Renal cortical epithelial cell (primary cell): ENCODE measurements around the gene SIGLEC15. TPM values are rescaled to one million over a fixed set of nuclear protein-coding genes. Genes with fewer than 3 reads are reported as not detected.
"Not testable (repeated sequence)": the region's sequence is repeated elsewhere in the genome, so short reads cannot be mapped to it uniquely, and the experiment has no call there.

Source experiments
- DNase-seq: peaks from one replicate; pipeline ENCODE4 v3.0.0-alpha.2; 2011; ENCODE audit warnings: low read depth
- total RNA-seq: library from RNA; depleted of rRNA; stranded (reverse); fragments of >200 nt; gene quantifications from 2 replicates; pipeline ENCODE4 v1.2.3, GENCODE V29; 2014

The SIGLEC15 gene
- total RNA-seq, 1 donor from 2014 or later, result 1.1 TPM

GRCh38 chr18:45844938-45845337 lies 19.5 kb downstream of the SIGLEC15 start:
- no peak for DNase-seq

- DNase-seq, result no peak
These were observed 19.9 kb downstream of the SIGLEC15 start for GRCh38 chr18:45845410-45845809.

- DNase-seq, result no peak
These were observed 21.6 kb downstream of the SIGLEC15 start for GRCh38 chr18:45847119-45847518.

GRCh38 chr18:45848643-45849042 lies 23.2 kb downstream of the SIGLEC15 start:
- not testable (repeated sequence) for DNase-seq

GRCh38 chr18:45849529-45849928 lies 24.1 kb downstream of the SIGLEC15 start:
- DNase-seq, result no peak

GRCh38 chr18:45850021-45850420 lies 24.5 kb downstream of the SIGLEC15 start:
- no peak for DNase-seq

GRCh38 chr18:45851161-45851925 lies 25.9 kb downstream of the SIGLEC15 start:
- DNase-seq, result no peak

- no peak for DNase-seq
These were observed 27.2 kb downstream of the SIGLEC15 start for GRCh38 chr18:45852631-45853030.

GRCh38 chr18:45854036-45854586 lies 28.6 kb downstream of the SIGLEC15 start:
- DNase-seq, result no peak

GRCh38 chr18:45856531-45856930 lies 31.1 kb downstream of the SIGLEC15 start:
- DNase-seq, result peak; percentile 42

GRCh38 chr18:45859334-45859733 lies 33.9 kb downstream of the SIGLEC15 start:
- DNase-seq, result no peak

GRCh38 chr18:45860492-45860891 lies 35.0 kb downstream of the SIGLEC15 start:
- no peak for DNase-seq

- no peak for DNase-seq
These were observed 35.5 kb downstream of the SIGLEC15 start for GRCh38 chr18:45860971-45861370.

GRCh38 chr18:45861926-45862325 lies 36.5 kb downstream of the SIGLEC15 start:
- DNase-seq, result no peak

- no peak for DNase-seq
These were observed 38.0 kb downstream of the SIGLEC15 start for GRCh38 chr18:45863469-45863868.

- DNase-seq, result no peak
These were observed 38.6 kb downstream of the SIGLEC15 start for GRCh38 chr18:45864081-45864480.

GRCh38 chr18:45865466-45865865 lies 40.0 kb downstream of the SIGLEC15 start:
- DNase-seq, result no peak

GRCh38 chr18:45870419-45870818 lies 44.9 kb downstream of the SIGLEC15 start:
- DNase-seq, result no peak

GRCh38 chr18:45871431-45872084 lies 46.1 kb downstream of the SIGLEC15 start:
- peak; percentile 35 for DNase-seq

GRCh38 chr18:45874491-45875184 lies 49.2 kb downstream of the SIGLEC15 start:
- no peak for DNase-seq

GRCh38 chr18:45876161-45876560 lies 50.7 kb downstream of the SIGLEC15 start:
- no peak for DNase-seq

- no peak for DNase-seq
These were observed 51.9 kb downstream of the SIGLEC15 start for GRCh38 chr18:45877403-45877802.
